ENCODE data around the gene SV2A. TPM values are rescaled to one million over a fixed set of nuclear protein-coding genes. Genes with fewer than 3 reads are reported as not detected.
"Not testable (repeated sequence)": the region's sequence is repeated elsewhere in the genome, so short reads cannot be mapped to it uniquely, and the experiment has no call there.

The SV2A gene
- total RNA-seq, 2 experiments from 2014 or later: 14.4 to 15.2 TPM

- no peaks in the 10 kb centered on the region for H3K36me3 Mint-ChIP-seq (ENCODE audit: low read depth)
- no peak overlapping the region for H3K4me3 Mint-ChIP-seq
- ChIA-PET POLR2A (interaction anchor here (0.8 to 6.9 kb wide), 24 partner anchors 7 to 744 kb away, joined by 3 to 314 read pairs (median 20); partner anchors contain the start of genes ANP32E, BOLA1, MTMR11 and OTUD7B), CTCF (interaction anchor here (0.8 to 1.4 kb wide), 3 partner anchors 43 to 302 kb away, joined by 3 to 6 read pairs (median 3); no protein-coding TSS in a partner anchor)
- H3K27me3 Mint-ChIP-seq: no peaks in the 10 kb centered on the region
- no peak overlapping the region for H3K27ac Mint-ChIP-seq
- H3K9me3 Mint-ChIP-seq: no peaks in the 10 kb centered on the region
- DNase-seq: peak; percentile 45
- peaks cover 18% of the 10 kb centered on the region for H3K4me1 Mint-ChIP-seq
Measured at GRCh38 chr1:149884433-149885338, 33.0 kb downstream of the SV2A start.

- Mint-ChIP-seq H3K36me3 (ENCODE audit: low read depth) (no peaks in the 10 kb centered on the region), H3K27me3 (no peaks in the 10 kb centered on the region), H3K9me3 (no peaks in the 10 kb centered on the region), H3K4me3 (peak overlapping the region; percentile 1), H3K4me1 (peaks cover 26% of the 10 kb centered on the region), H3K27ac (no peak overlapping the region)
- ChIA-PET CTCF (interaction anchor here (1.4 kb wide), 1 partner anchor 303 kb away, joined by 6 read pairs; no protein-coding TSS in a partner anchor), POLR2A (interaction anchor here (1.2 to 6.9 kb wide), 13 partner anchors 10 to 745 kb away, joined by 3 to 314 read pairs (median 70); partner anchors contain the start of genes ANP32E, BOLA1, MTMR11 and OTUD7B)
- DNase-seq: no peak
Measured at GRCh38 chr1:149883598-149884247, 33.9 kb downstream of the SV2A start.

GRCh38 chr1:149881876-149882275 lies 35.8 kb downstream of the SV2A start:
- no peaks in the 10 kb centered on the region for H3K27me3 Mint-ChIP-seq

GRCh38 chr1:149879556-149879955 lies 38.1 kb downstream of the SV2A start:
- H3K9me3 Mint-ChIP-seq: no peaks in the 10 kb centered on the region
- H3K36me3 Mint-ChIP-seq (ENCODE audit: low read depth): no peaks in the 10 kb centered on the region
- peak overlapping the region; percentile 75 for H3K27ac Mint-ChIP-seq
- H3K4me3 Mint-ChIP-seq: peak overlapping the region; percentile 31
- peaks cover 29% of the 10 kb centered on the region for H3K4me1 Mint-ChIP-seq
- DNase-seq: peak; percentile 46
- POLR2A ChIA-PET: interaction anchor here (1.8 kb wide), 1 partner anchor 8 kb away, joined by 13 read pairs; a partner anchor contains a TSS
- CTCF ChIA-PET: no interaction called here
- H3K27me3 Mint-ChIP-seq: no peaks in the 10 kb centered on the region

More at GRCh38 chr1:149881876-149882275, 35.8 kb downstream of the SV2A start:
- ChIA-PET POLR2A (no interaction called here), CTCF (no interaction called here)
- Mint-ChIP-seq H3K4me1 (peaks cover 29% of the 10 kb centered on the region), H3K9me3 (no peaks in the 10 kb centered on the region), H3K36me3 (ENCODE audit: low read depth) (no peaks in the 10 kb centered on the region), H3K4me3 (no peak overlapping the region), H3K27ac (peak overlapping the region; percentile 5)
- DNase-seq: no peak

- Mint-ChIP-seq H3K27ac (no peak overlapping the region), H3K9me3 (no peaks in the 10 kb centered on the region), H3K27me3 (no peaks in the 10 kb centered on the region), H3K36me3 (ENCODE audit: low read depth) (no peaks in the 10 kb centered on the region), H3K4me3 (no peak overlapping the region), H3K4me1 (peaks cover 27% of the 10 kb centered on the region)
- ChIA-PET CTCF (no interaction called here), POLR2A (interaction anchor here (1.8 to 2.1 kb wide), 2 partner anchors 8 to 10 kb away, joined by 8 to 20 read pairs; a partner anchor contains a TSS)
- no peak for DNase-seq
Measured at GRCh38 chr1:149877211-149877946, 40.3 kb downstream of the SV2A start.

- H3K4me1 Mint-ChIP-seq, CTCF ChIA-PET: not testable (repeated sequence)
Measured at GRCh38 chr1:149873060-149873459, 44.6 kb downstream of the SV2A start.

GRCh38 chr1:149866887-149867286 lies 50.8 kb downstream of the SV2A start:
- POLR2A ChIA-PET; CTCF ChIA-PET; H3K4me1 Mint-ChIP-seq; H3K4me3 Mint-ChIP-seq; H3K27ac Mint-ChIP-seq; H3K36me3 Mint-ChIP-seq (ENCODE audit: low read depth); H3K27me3 Mint-ChIP-seq; DNase-seq; H3K9me3 Mint-ChIP-seq: not testable (repeated sequence)

More at GRCh38 chr1:149873060-149873459, 44.6 kb downstream of the SV2A start:
- POLR2A ChIA-PET; DNase-seq; H3K27ac Mint-ChIP-seq; H3K36me3 Mint-ChIP-seq (ENCODE audit: low read depth); H3K4me3 Mint-ChIP-seq; H3K27me3 Mint-ChIP-seq; H3K9me3 Mint-ChIP-seq: not testable (repeated sequence)

GRCh38 chr1:149861497-149862054 lies 56.1 kb downstream of the SV2A start:
- DNase-seq; CTCF ChIA-PET; H3K27me3 Mint-ChIP-seq; H3K4me1 Mint-ChIP-seq; H3K4me3 Mint-ChIP-seq; H3K36me3 Mint-ChIP-seq (ENCODE audit: low read depth); POLR2A ChIA-PET; H3K9me3 Mint-ChIP-seq; H3K27ac Mint-ChIP-seq: not testable (repeated sequence)

GRCh38 chr1:149860684-149861496 lies 56.8 kb downstream of the SV2A start:
- H3K9me3 Mint-ChIP-seq; H3K4me3 Mint-ChIP-seq; POLR2A ChIA-PET; DNase-seq; CTCF ChIA-PET; H3K27ac Mint-ChIP-seq; H3K36me3 Mint-ChIP-seq (ENCODE audit: low read depth); H3K27me3 Mint-ChIP-seq; H3K4me1 Mint-ChIP-seq: not testable (repeated sequence)

GRCh38 chr1:149860271-149860670 lies 57.4 kb downstream of the SV2A start:
- DNase-seq; H3K9me3 Mint-ChIP-seq; H3K4me3 Mint-ChIP-seq; H3K36me3 Mint-ChIP-seq (ENCODE audit: low read depth); H3K27me3 Mint-ChIP-seq; H3K27ac Mint-ChIP-seq; H3K4me1 Mint-ChIP-seq; POLR2A ChIA-PET; CTCF ChIA-PET: not testable (repeated sequence)

All from activated CD4-positive, alpha-beta memory T cell treated with anti-CD3 and anti-CD28 coated beads, Interleukin-2, amount 10 ng/mL, durations not matched to agents 7 days and 5 days (primary cell).